HUES6 (cell line): ENCODE data around the gene KCNJ14.

ENCODE experiments used
- H3K27ac ChIP-seq: 2 replicates; pipeline ENCODE4 v1.7.0; 2013; ENCODE audit warnings: low read depth, mild to moderate bottlenecking, low read length, inconsistent platforms
- H3K27me3 ChIP-seq: 2 replicates; pipeline ENCODE4 v1.6.1; 2013; ENCODE audit warnings: low read length; ENCODE audit not compliant: control insufficient read depth, insufficient read depth
- H3K36me3 ChIP-seq: 2 replicates; pipeline ENCODE4 v1.6.1; 2013; ENCODE audit warnings: low read length; ENCODE audit not compliant: control insufficient read depth, insufficient read depth
- H3K4me1 ChIP-seq: 2 replicates; pipeline ENCODE4 v1.6.1; 2013; ENCODE audit warnings: low read length; ENCODE audit not compliant: control insufficient read depth, insufficient read depth
- H3K4me3 ChIP-seq: 2 replicates; pipeline ENCODE4 v1.5.1; 2013; ENCODE audit warnings: low read depth, low read length
- H3K9ac ChIP-seq: one replicate; pipeline ENCODE4 v1.6.1; 2013; ENCODE audit warnings: mild to moderate bottlenecking, low read length
- H3K9me3 ChIP-seq: 2 replicates; pipeline ENCODE4 v1.6.1; 2013; ENCODE audit warnings: low read depth, low read length; ENCODE audit not compliant: control insufficient read depth, insufficient read depth

KCNJ14 gene

GRCh38 chr19:48490981-48491792 is 35.8 kb downstream of the KCNJ14 start:
- Histone ChIP-seq H3K4me3 (peak overlapping the region; percentile 66), H3K36me3 (no peaks in the 10 kb centered on the region), H3K9ac (peak overlapping the region; percentile 55), H3K9me3 (no peaks in the 10 kb centered on the region), H3K27ac (peak overlapping the region; percentile 6; the same call in 1 of the 2 replicates), H3K4me1 (peaks cover 25% of the 10 kb centered on the region), H3K27me3 (peaks cover 4% of the 10 kb centered on the region; the same call in 1 of the 2 replicates)

GRCh38 chr19:48491793-48492123 is 36.4 kb downstream of the KCNJ14 start:
- H3K9ac ChIP-seq, result peak overlapping the region; percentile 34
- no peaks in the 10 kb centered on the region for H3K36me3 ChIP-seq
- peak overlapping the region; percentile 66 for H3K4me3 ChIP-seq
- peaks cover 25% of the 10 kb centered on the region for H3K4me1 ChIP-seq
- no peaks in the 10 kb centered on the region for H3K9me3 ChIP-seq
- no peak overlapping the region for H3K27ac ChIP-seq
- peaks cover 4% of the 10 kb centered on the region; the same call in 1 of the 2 replicates for H3K27me3 ChIP-seq

GRCh38 chr19:48492925-48493717 is 37.7 kb downstream of the KCNJ14 start:
- peaks cover 4% of the 10 kb centered on the region; the same call in 1 of the 2 replicates for H3K27me3 ChIP-seq
- H3K36me3 ChIP-seq, result no peaks in the 10 kb centered on the region
- peak overlapping the region; percentile 65; the same call in 1 of the 2 replicates for H3K27ac ChIP-seq
- H3K4me3 ChIP-seq, result peak overlapping the region; percentile 81
- H3K4me1 ChIP-seq, result peaks cover 25% of the 10 kb centered on the region
- no peaks in the 10 kb centered on the region for H3K9me3 ChIP-seq
- peak overlapping the region; percentile 59 for H3K9ac ChIP-seq

- Histone ChIP-seq H3K27ac (no peak overlapping the region), H3K27me3 (peaks cover 4% of the 10 kb centered on the region; the same call in 1 of the 2 replicates), H3K9me3 (no peaks in the 10 kb centered on the region), H3K9ac (peak overlapping the region; percentile 59), H3K4me3 (peak overlapping the region; percentile 81), H3K4me1 (peaks cover 25% of the 10 kb centered on the region), H3K36me3 (no peaks in the 10 kb centered on the region)
Observed at GRCh38 chr19:48493718-48494401, 38.5 kb downstream of the KCNJ14 start.

GRCh38 chr19:48495396-48495795 is 40.0 kb downstream of the KCNJ14 start:
- Histone ChIP-seq H3K36me3 (no peaks in the 10 kb centered on the region), H3K27me3 (peaks cover 4% of the 10 kb centered on the region; the same call in 1 of the 2 replicates)

GRCh38 chr19:48496959-48497727 is 41.8 kb downstream of the KCNJ14 start:
- H3K4me1 ChIP-seq, result peaks cover 17% of the 10 kb centered on the region
- no peak overlapping the region for H3K27ac ChIP-seq
- H3K9ac ChIP-seq, result no peak overlapping the region

More at GRCh38 chr19:48495396-48495795, 40.0 kb downstream of the KCNJ14 start:
- no peak overlapping the region for H3K9ac ChIP-seq
- H3K9me3 ChIP-seq, result no peaks in the 10 kb centered on the region
- H3K4me3 ChIP-seq, result no peak overlapping the region
- no peak overlapping the region for H3K27ac ChIP-seq
- H3K4me1 ChIP-seq, result peaks cover 22% of the 10 kb centered on the region

GRCh38 chr19:48497728-48498594 is 42.6 kb downstream of the KCNJ14 start:
- Histone ChIP-seq H3K36me3 (no peaks in the 10 kb centered on the region), H3K9me3 (no peaks in the 10 kb centered on the region), H3K9ac (no peak overlapping the region), H3K4me3 (no peak overlapping the region), H3K27ac (no peak overlapping the region), H3K4me1 (peaks cover 17% of the 10 kb centered on the region), H3K27me3 (no peaks in the 10 kb centered on the region; the same call in 1 of the 2 replicates)

More at GRCh38 chr19:48496959-48497727, 41.8 kb downstream of the KCNJ14 start:
- no peaks in the 10 kb centered on the region for H3K36me3 ChIP-seq
- no peaks in the 10 kb centered on the region for H3K9me3 ChIP-seq
- H3K27me3 ChIP-seq, result no peaks in the 10 kb centered on the region; the same call in 1 of the 2 replicates
- no peak overlapping the region for H3K4me3 ChIP-seq

- no peaks in the 10 kb centered on the region; the same call in 1 of the 2 replicates for H3K27me3 ChIP-seq
- peaks cover 17% of the 10 kb centered on the region for H3K4me1 ChIP-seq
- H3K9me3 ChIP-seq, result no peaks in the 10 kb centered on the region
- H3K27ac ChIP-seq, result no peak overlapping the region
- H3K36me3 ChIP-seq, result no peaks in the 10 kb centered on the region
- no peak overlapping the region for H3K4me3 ChIP-seq
- no peak overlapping the region for H3K9ac ChIP-seq
Observed at GRCh38 chr19:48498595-48499311, 43.4 kb downstream of the KCNJ14 start.

GRCh38 chr19:48499316-48500090 is 44.1 kb downstream of the KCNJ14 start:
- no peak overlapping the region for H3K27ac ChIP-seq
- H3K4me3 ChIP-seq, result no peak overlapping the region
- H3K9me3 ChIP-seq, result no peaks in the 10 kb centered on the region
- H3K9ac ChIP-seq, result no peak overlapping the region
- H3K4me1 ChIP-seq, result peaks cover 12% of the 10 kb centered on the region
- H3K27me3 ChIP-seq, result no peaks in the 10 kb centered on the region; the same call in 1 of the 2 replicates
- no peaks in the 10 kb centered on the region for H3K36me3 ChIP-seq
